Suprapubic skin (tissue), 4 donors: ENCODE data around the gene SPARC.

Experiments used
- EP300 ChIP-seq: sonication (generic); formaldehyde crosslinking; IDR thresholded peaks from one replicate; pipeline ENCODE4 v1.6.1; 2017; ENCODE audit warnings: antibody characterized with exemption
- POLR2A ChIP-seq, 2 donors: fragments of 450-650 bp; IDR thresholded peaks; one replicate each; pipeline ENCODE4 v1.6.1; 2017; ENCODE audit warnings: antibody characterized with exemption in 2 of 2, mild to moderate bottlenecking in 2 of 2, moderate library complexity in 2 of 2
- POLR2AphosphoS5 ChIP-seq, 3 donors: sonication (generic); formaldehyde crosslinking; IDR thresholded peaks; one replicate each; pipeline ENCODE4 v1.6.1; 2017; ENCODE audit warnings: antibody characterized with exemption in 3 of 3
- TF ChIP-seq, protein P1 (sequence below), 2 donors: fragments of 200-600 bp in 1 of 2; fragments of 450-650 bp in 1 of 2; sonication (generic) in 1 of 2; IDR thresholded peaks; one replicate each; pipeline ENCODE4 v1.5.1; 2016 to 2019; ENCODE audit warnings: antibody characterized with exemption in 2 of 2, mild to moderate bottlenecking in 1 of 2, moderate library complexity in 1 of 2

DNA sequence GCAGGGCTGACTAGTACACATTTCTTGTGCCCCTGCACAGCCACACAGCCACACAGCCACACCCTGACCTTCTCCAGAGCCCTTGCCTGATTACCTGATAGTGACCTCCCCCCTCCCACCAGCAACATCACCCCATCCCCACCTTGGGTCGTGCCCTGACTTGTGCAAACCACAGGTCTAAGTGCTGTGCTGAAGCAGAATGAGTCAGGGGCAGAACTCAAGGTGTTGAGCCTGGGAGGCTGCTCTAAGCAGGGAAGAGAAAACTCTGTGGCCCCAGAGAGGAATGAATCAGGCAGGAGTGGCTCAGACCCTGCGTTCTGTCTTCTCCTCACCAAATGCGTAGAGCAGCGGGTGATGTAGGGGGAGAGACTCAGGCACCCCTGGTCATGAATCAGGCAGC, 71.3 kb downstream of the SPARC start:
- TF ChIP-seq POLR2AphosphoS5 (IDR thresholded peaks at IDR 0.05) (no peak), EP300 (no peak), POLR2A (IDR thresholded peaks at IDR 0.05) (no peak)
- TF ChIP-seq, protein P1, sequence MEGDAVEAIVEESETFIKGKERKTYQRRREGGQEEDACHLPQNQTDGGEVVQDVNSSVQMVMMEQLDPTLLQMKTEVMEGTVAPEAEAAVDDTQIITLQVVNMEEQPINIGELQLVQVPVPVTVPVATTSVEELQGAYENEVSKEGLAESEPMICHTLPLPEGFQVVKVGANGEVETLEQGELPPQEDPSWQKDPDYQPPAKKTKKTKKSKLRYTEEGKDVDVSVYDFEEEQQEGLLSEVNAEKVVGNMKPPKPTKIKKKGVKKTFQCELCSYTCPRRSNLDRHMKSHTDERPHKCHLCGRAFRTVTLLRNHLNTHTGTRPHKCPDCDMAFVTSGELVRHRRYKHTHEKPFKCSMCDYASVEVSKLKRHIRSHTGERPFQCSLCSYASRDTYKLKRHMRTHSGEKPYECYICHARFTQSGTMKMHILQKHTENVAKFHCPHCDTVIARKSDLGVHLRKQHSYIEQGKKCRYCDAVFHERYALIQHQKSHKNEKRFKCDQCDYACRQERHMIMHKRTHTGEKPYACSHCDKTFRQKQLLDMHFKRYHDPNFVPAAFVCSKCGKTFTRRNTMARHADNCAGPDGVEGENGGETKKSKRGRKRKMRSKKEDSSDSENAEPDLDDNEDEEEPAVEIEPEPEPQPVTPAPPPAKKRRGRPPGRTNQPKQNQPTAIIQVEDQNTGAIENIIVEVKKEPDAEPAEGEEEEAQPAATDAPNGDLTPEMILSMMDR (IDR thresholded peaks at IDR 0.05) = no peak
